Breast epithelium (tissue), 3 donors: ENCODE data around the gene ARL4C.

Experiments
- POLR2A ChIP-seq: fragments of 450-650 bp; IDR thresholded peaks from one replicate; pipeline ENCODE4 v1.6.1; 2016; ENCODE audit warnings: antibody characterized with exemption, mild to moderate bottlenecking, moderate library complexity
- TF ChIP-seq, protein P1 (sequence below), 3 donors: fragments of 450-650 bp; IDR thresholded peaks; one replicate each; pipeline ENCODE4 v1.5.1; 2016 to 2017; ENCODE audit warnings: antibody characterized with exemption in 3 of 3, mild to moderate bottlenecking in 3 of 3, moderate library complexity in 3 of 3

DNA sequence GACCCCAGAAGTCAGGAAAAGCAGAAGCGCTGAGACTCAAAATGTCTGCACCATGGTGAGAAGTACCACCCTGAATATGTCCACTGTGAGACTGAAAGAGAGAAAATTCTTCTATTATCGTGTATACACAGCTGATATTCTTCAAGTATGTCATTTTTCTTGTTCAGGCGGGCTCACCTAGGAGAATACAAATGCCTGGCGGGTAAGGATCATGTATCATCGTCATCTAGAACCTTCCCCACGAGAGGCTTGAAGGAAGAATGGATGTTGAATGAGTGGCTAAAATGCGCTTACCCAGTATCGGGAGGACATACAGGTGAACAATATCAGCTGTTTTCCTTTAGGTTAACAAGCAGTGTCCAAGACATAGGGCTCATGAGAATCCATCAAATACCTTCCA, 21.1 kb upstream of the ARL4C start:
- no peak for TF ChIP-seq POLR2A
- TF ChIP-seq, protein P1, sequence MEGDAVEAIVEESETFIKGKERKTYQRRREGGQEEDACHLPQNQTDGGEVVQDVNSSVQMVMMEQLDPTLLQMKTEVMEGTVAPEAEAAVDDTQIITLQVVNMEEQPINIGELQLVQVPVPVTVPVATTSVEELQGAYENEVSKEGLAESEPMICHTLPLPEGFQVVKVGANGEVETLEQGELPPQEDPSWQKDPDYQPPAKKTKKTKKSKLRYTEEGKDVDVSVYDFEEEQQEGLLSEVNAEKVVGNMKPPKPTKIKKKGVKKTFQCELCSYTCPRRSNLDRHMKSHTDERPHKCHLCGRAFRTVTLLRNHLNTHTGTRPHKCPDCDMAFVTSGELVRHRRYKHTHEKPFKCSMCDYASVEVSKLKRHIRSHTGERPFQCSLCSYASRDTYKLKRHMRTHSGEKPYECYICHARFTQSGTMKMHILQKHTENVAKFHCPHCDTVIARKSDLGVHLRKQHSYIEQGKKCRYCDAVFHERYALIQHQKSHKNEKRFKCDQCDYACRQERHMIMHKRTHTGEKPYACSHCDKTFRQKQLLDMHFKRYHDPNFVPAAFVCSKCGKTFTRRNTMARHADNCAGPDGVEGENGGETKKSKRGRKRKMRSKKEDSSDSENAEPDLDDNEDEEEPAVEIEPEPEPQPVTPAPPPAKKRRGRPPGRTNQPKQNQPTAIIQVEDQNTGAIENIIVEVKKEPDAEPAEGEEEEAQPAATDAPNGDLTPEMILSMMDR (IDR thresholded peaks at IDR 0.05) = no peak
